Spinal cord (tissue), 10 donors: ENCODE results near the gene RASAL1. TPM values are rescaled to one million over a fixed set of nuclear protein-coding genes. Genes with fewer than 3 reads are reported as not detected.

Experiments
- DNase-seq, 6 donors: peaks; one replicate each; pipeline versions ENCODE4 v3.0.0 to v3.0.0-alpha.2; 2013 to 2015; ENCODE audit warnings: low spot score in 6 of 6, low read depth in 4 of 6
- H3K27ac ChIP-seq: one replicate; pipeline ENCODE4 v1.5.1; 2013; ENCODE audit warnings: low read depth, low read length, control low read depth
- H3K27me3 ChIP-seq: one replicate; pipeline ENCODE4 v1.6.1; 2013; ENCODE audit warnings: low read length; ENCODE audit not compliant: control insufficient read depth, insufficient read depth
- H3K36me3 ChIP-seq: one replicate; pipeline ENCODE4 v1.6.1; 2013; ENCODE audit warnings: low read length; ENCODE audit not compliant: control insufficient read depth, insufficient read depth
- H3K4me1 ChIP-seq: one replicate; pipeline ENCODE4 v1.6.1; 2013; ENCODE audit warnings: low read length; ENCODE audit not compliant: control insufficient read depth, insufficient read depth
- H3K4me3 ChIP-seq: one replicate; pipeline ENCODE4 v1.5.1; 2013; ENCODE audit warnings: low read depth, low read length, control low read depth
- H3K9me3 ChIP-seq: one replicate; pipeline ENCODE4 v1.6.1; 2013; ENCODE audit warnings: low read length; ENCODE audit not compliant: control insufficient read depth, insufficient read depth
- WGBS: methylation state at CpG from one replicate; pipeline ENCODE4 v1.1.5; 2013; ENCODE audit warnings: missing lambda C conversion rate; ENCODE audit not compliant: insufficient coverage; 5-methylcytosine and 5-hydroxymethylcytosine counted together
- polyA plus RNA-seq, 2 donors: library from polyadenylated mRNA; unstranded; fragments of 120-200 nt; gene quantifications; one replicate each; pipeline ENCODE4 v1.2.1, GENCODE V29; 2013; ENCODE audit not compliant: insufficient read length in 2 of 2
- total RNA-seq, 2 donors: library from RNA; depleted of rRNA in 1 of 2; stranded (reverse); fragments of 120-200 nt in 1 of 2; fragments of >200 nt in 1 of 2; gene quantifications; one replicate each; pipeline versions ENCODE4 v1.2.3 to v1.2.4, GENCODE V29; 2013 to 2014
- donor health status: healthy.

The RASAL1 gene
- total and polyA plus RNA-seq, 4 donors = 0.72 to 3.0 (median 2.4) TPM

DNA sequence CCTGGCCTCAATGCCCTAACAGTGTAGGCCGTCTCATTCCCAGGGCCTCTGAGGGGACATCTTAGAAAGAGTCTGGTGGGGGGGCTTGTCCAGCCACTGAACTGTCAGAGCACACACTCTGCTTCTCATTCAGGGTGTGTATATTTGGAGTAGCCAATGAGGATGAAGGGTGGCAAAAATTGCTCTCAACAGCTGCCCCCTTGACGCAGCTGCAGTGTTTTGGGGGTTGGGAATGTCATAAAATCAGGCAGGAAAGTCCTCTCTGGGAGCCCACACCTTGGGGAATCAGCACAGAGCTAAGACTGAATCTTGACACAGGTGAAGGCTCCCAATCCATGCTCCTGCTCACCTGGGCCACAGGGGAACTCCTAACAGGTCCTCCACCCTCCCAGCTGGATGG lies 1.5 kb downstream of the RASAL1 start:
- Histone ChIP-seq H3K36me3 (no peaks in the 10 kb centered on the region), H3K4me3 (no peak overlapping the region), H3K27ac (no peak overlapping the region)

DNA sequence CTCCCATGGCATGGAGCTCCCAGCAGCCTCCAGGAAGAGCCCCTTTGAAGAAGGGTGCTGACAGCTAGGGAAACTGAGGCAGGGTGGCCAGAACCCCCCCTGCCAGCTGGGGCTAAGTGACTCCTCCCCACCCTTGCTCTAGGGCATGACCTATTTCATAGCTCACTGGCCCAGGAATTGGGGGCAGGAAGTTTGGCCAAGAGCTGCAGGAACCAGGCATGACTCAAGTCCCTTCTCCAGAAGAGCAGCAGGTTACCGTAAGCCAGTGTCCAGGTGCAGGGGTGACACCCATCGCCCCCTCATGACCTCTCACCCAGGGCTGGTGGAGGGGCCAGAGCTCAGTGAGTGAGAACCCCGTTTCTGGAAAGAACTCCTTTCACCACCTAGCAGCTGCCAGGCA lies 1.9 kb downstream of the RASAL1 start:
- no peak overlapping the region for H3K27ac ChIP-seq
- peaks cover 21% of the 10 kb centered on the region for H3K27me3 ChIP-seq
- no peak for DNase-seq
- 75% methylated on average over 2 of the region's 3 CpGs for WGBS
- no peaks in the 10 kb centered on the region for H3K9me3 ChIP-seq
- no peaks in the 10 kb centered on the region for H3K36me3 ChIP-seq
- peaks cover 28% of the 10 kb centered on the region for H3K4me1 ChIP-seq
- H3K4me3 ChIP-seq = no peak overlapping the region

More for the DNA sequence above, 1.5 kb downstream of the RASAL1 start:
- Histone ChIP-seq H3K27me3 (peaks cover 21% of the 10 kb centered on the region), H3K9me3 (no peaks in the 10 kb centered on the region), H3K4me1 (peaks cover 28% of the 10 kb centered on the region)
- no peak for DNase-seq
- 44% methylated on average over 2 of the region's 2 CpGs for WGBS

DNA sequence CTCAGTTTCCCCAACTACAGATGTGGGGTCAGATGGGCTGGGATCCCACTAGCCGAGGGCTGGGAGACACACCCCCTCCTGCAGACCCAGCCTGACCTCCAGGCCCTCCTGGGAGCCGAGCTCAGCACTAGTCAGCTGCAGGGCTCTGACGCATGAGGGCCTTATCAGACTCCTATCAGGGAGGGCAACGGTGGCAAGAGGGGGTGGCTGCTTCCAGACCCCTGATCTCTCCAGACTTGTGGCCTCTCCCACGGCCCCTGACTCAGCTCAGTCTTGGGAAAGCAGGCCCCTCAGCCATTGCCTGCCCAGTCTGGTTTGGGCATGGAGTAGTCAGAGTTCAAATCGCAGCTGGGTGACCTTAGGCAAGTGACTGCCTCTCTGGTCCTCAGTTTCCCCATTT lies 2.5 kb downstream of the RASAL1 start:
- DNase-seq = no peak
- Histone ChIP-seq H3K27ac (no peak overlapping the region), H3K27me3 (peaks cover 21% of the 10 kb centered on the region), H3K4me1 (peaks cover 28% of the 10 kb centered on the region), H3K9me3 (no peaks in the 10 kb centered on the region), H3K36me3 (no peaks in the 10 kb centered on the region), H3K4me3 (no peak overlapping the region)
- WGBS = 66% methylated on average over 4 of the region's 6 CpGs

DNA sequence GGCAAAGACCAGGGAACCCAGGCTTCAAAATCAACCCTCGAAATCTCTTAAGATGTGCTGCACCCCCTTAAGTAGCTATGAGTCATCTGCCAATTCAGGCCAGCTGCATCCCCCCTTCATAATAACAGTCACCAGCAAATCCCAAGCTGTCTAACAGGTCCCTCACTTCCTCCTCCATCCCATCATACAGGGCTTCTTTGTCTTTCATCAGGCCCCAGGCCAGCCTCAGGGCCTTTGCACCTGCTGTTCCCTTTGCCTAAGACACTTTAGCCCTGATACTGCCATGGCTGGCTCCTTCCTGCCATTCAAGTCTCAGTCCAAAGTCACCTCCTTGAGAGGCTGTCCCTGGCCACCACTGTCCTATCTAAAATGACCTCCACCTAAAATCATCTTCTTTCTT lies 4.0 kb downstream of the RASAL1 start:
- Histone ChIP-seq H3K9me3 (no peaks in the 10 kb centered on the region), H3K4me3 (no peak overlapping the region), H3K36me3 (no peaks in the 10 kb centered on the region), H3K4me1 (peaks cover 28% of the 10 kb centered on the region), H3K27ac (no peak overlapping the region), H3K27me3 (peaks cover 17% of the 10 kb centered on the region)
- DNase-seq = no peak
- WGBS = 83% methylated on average over 1 of the region's 1 CpG

DNA sequence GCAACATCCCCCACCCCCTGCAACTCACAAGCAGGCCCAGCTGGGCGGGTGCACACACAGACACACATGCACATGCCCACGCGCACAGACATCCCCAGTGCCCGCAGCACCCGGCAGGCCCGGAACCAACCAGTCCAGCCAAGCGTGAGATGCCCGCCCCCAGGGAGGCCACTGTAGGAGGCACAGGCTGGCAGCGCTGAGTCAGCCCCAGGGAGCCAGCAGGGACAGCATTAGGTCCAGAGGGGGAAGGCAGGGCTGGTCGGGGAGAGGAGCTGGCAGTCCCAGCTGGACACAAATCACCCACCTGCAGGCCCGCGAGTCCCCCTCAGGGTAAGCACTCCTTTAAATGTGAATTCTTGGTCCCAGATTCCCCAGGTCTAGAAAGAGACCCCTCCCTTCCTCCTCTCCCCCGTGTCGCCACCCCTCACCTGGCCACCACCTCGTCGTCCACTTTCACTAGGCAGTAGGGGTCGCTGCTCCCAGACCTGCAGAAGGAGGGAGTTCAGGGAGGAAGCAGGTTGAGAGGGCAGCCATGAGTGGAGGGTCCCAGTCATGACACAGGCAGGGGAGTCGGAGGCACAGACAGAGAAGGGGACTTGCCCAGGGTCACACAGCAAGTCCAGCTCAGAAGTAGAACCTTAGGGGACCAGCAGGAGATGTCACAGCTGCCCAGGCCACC lies 5.0 kb downstream of the RASAL1 start:
- DNase-seq = no peak
- H3K27ac ChIP-seq = no peak overlapping the region
- WGBS = 35% methylated on average over 13 of the region's 18 CpGs

DNA sequence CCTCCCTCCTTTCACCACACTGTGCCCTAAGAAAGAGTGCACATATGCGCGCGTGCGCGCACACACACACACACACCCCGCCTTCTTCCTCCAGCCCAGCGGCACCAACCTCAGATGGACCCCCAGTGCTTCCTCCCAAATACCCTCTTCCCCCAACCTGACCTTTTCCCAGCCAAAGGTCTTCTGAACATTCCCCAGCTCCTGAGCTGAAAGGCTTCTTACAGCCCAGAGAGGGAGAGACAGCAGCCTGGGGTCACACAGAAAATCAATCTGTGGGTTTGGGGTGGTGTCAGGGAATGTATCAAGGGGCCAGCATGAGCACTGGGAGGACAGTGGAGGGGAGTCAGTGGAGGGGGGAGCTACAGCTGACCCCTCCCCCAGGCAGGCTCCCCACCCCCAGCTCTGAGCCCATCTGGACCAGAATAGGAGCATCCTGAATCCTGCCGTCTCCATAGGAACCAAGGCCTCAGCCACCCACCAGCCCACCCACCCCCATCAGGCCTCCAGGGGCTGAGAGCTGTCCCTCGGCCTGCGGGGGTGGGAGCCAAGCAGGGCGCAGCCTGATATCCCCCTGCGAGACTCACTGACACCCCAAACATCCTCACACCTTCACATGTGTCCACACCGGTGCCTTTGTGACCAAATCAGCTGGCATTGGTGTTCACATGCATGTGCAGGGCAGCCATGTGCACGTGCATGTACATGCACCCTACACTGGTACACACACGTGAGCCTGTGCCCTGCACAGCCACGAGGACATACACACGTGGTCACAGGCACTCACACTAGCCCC lies 5.7 kb downstream of the RASAL1 start:
- Histone ChIP-seq H3K36me3 (no peaks in the 10 kb centered on the region), H3K9me3 (no peaks in the 10 kb centered on the region), H3K4me3 (no peak overlapping the region), H3K27ac (no peak overlapping the region), H3K4me1 (peaks cover 16% of the 10 kb centered on the region), H3K27me3 (peaks cover 5% of the 10 kb centered on the region)
- 80% methylated on average over 17 of the region's 17 CpGs for WGBS
- no peak for DNase-seq

More for the DNA sequence above, 5.0 kb downstream of the RASAL1 start:
- Histone ChIP-seq H3K4me3 (no peak overlapping the region), H3K36me3 (no peaks in the 10 kb centered on the region), H3K27me3 (peaks cover 12% of the 10 kb centered on the region), H3K9me3 (no peaks in the 10 kb centered on the region), H3K4me1 (peaks cover 23% of the 10 kb centered on the region)

DNA sequence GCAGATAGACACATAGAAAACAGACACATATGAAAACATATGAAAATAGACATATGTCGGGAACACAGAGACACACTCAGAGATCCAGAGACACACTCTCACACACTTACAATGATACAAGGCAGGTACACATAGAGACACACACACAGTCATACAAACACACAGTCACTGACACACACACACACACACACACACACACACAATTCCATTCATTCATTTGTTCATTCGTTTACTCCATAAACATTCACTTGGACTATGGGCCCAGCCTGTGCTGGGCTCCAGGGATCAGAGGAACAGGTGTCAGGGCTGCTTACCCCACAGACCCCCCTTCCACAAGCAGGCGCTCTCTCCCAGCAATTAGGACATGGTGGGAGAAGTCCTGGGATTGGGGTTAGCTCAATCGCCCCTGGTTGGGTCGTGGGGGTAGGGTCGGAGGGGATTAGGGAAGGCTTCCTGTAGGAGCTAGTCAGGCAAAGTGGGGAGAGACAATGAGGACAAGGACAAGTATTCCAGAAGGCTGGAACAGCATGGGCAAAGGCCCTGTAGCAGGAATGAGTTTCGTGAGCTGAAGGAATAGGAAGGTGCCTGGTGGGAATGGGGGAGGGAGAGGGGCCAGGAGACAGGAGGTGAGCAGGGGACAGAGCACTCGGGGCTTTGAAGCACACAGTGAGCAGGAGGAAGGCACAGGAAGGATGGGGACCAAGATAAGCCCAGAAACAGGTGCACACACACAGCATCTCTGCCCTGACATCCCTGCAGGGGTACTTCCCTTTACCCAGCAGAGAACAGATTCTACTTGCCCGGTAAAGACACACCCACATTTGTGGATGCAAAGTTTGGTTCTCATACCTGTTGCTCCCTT lies 6.5 kb downstream of the RASAL1 start:
- WGBS = 56% methylated on average over 6 of the region's 9 CpGs

DNA sequence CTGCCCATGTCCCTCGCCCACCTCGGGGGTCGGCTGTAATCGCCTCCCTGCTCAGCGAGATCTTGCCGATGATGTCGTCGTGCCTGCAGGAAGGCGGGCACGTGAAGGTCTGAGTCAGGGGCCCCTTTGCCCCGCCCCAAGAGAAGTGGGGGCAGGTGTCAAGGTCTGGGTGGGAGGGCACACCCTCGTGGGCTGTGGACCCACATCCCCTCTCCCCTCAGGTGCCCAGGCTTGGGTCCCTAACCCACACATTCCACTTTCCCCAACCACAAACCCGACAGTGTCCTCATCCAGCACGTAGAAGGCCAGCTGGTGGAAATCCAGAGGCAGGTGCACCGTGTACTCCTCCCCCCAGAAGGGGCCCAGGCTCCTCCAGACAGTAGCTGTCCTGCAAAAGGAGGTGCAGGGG lies 7.8 kb downstream of the RASAL1 start:
- Histone ChIP-seq H3K4me1 (peaks cover 7% of the 10 kb centered on the region), H3K27me3 (no peaks in the 10 kb centered on the region), H3K9me3 (no peaks in the 10 kb centered on the region), H3K36me3 (no peaks in the 10 kb centered on the region), H3K27ac (no peak overlapping the region), H3K4me3 (no peak overlapping the region)
- WGBS = 37% methylated on average over 14 of the region's 15 CpGs
- no peak for DNase-seq

More for the DNA sequence above, 6.5 kb downstream of the RASAL1 start:
- Histone ChIP-seq H3K9me3 (no peaks in the 10 kb centered on the region), H3K4me3 (no peak overlapping the region), H3K4me1 (peaks cover 8% of the 10 kb centered on the region), H3K27ac (no peak overlapping the region), H3K36me3 (no peaks in the 10 kb centered on the region), H3K27me3 (no peaks in the 10 kb centered on the region)
- no peak for DNase-seq

DNA sequence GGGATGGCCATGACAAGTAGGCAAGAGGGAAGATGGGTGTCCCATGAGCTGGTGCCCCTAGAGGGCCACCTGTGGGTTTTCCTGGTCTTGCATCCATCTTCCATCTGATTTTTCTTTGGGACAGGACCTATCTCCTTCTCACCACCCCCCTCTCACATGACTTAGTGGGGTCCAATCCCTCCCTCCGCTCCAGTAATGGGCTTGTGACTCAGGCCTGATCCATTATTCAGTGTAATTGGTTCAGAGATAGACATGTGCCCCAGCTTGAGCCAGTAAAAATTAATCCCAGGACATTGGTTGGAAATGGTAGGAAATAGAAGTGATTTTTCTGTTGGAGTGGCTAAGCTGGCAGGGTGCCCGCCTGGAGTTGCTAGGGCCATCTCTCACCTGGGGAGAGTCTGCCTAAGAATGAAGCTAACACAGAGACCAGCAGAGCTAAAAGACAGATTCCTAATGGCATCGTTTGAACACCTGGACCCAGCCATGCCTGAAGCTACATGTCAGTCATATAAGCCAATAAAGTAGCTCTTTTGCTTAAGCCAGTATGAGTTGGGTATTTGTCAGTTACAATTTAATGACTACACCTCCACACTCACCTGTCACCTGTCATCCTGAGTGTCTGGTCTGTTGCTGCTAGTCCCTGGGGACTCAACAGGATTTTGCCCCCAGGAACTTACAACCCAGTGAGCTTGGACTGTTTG lies 14.7 kb downstream of the RASAL1 start:
- Histone ChIP-seq H3K27ac (no peak overlapping the region), H3K4me1 (peaks cover 20% of the 10 kb centered on the region), H3K27me3 (no peaks in the 10 kb centered on the region), H3K9me3 (no peaks in the 10 kb centered on the region), H3K4me3 (no peak overlapping the region), H3K36me3 (no peaks in the 10 kb centered on the region)
- DNase-seq = peak in 1 of 6 donors; percentile 33
- WGBS = 83% methylated on average over 1 of the region's 3 CpGs
